SU-DHL-6 (cell line): ENCODE results near the gene ZNF473.

Experiments used
- H2AFZ ChIP-seq: fragments of 200-600 bp; sonication (generic); 2 replicates; pipeline ENCODE4 v1.6.1; 2014; ENCODE audit warnings: low read depth, mild to moderate bottlenecking, moderate library complexity, mixed read lengths, antibody characterized with exemption, low read length; ENCODE audit not compliant: severe bottlenecking
- H3F3A ChIP-seq: fragments of 200-600 bp; shearing (Covaris generic); 2 replicates; pipeline ENCODE4 v1.6.0; 2016; ENCODE audit warnings: antibody characterized with exemption, mild to moderate bottlenecking; ENCODE audit not compliant: insufficient read depth
- H3K27ac ChIP-seq: fragments of 200-600 bp; sonication (generic); 2 replicates; pipeline ENCODE4 v1.5.1; 2016; ENCODE audit warnings: low read depth, mild to moderate bottlenecking, low read length, moderate library complexity, mixed read lengths
- H3K27me3 ChIP-seq: fragments of 200-600 bp; sonication (generic), shearing (Covaris generic); 2 replicates; pipeline ENCODE4 v1.6.0; 2014; ENCODE audit warnings: mild to moderate bottlenecking, low read length
- H3K36me3 ChIP-seq: fragments of 200-600 bp; sonication (generic); 2 replicates; pipeline ENCODE4 v1.6.1; 2014; ENCODE audit warnings: mild to moderate bottlenecking, low read length, mixed read lengths
- H3K4me2 ChIP-seq: fragments of 300-600, 200-600 bp; shearing (Covaris generic), sonication (generic); 2 replicates; pipeline ENCODE4 v1.6.0; 2014; ENCODE audit warnings: low read length, low read depth, mild to moderate bottlenecking; ENCODE audit not compliant: poor library complexity, severe bottlenecking
- H3K4me3 ChIP-seq: fragments of 200-600 bp; sonication (generic); 2 replicates; pipeline ENCODE4 v1.5.1; 2014; ENCODE audit warnings: antibody characterized with exemption, low read length, mild to moderate bottlenecking, mixed read lengths; ENCODE audit not compliant: insufficient read depth, poor library complexity, severe bottlenecking
- H3K79me2 ChIP-seq: fragments of 200-600 bp; sonication (generic); 2 replicates; pipeline ENCODE4 v1.6.1; 2014; ENCODE audit warnings: mild to moderate bottlenecking, low read length, moderate library complexity; ENCODE audit not compliant: insufficient read depth
- H3K9ac ChIP-seq: fragments of 200-600 bp; sonication (generic); 2 replicates; pipeline ENCODE4 v1.7.0; 2014; ENCODE audit warnings: mild to moderate bottlenecking, low read length
- H3K9me2 ChIP-seq: fragments of 200-600 bp; sonication (generic); replicated peaks from 2 replicates; pipeline ENCODE4 v1.6.1; 2014; ENCODE audit warnings: low read length; ENCODE audit not compliant: insufficient read depth
- H3K9me3 ChIP-seq: fragments of 200-600 bp; sonication (generic); 2 replicates; pipeline ENCODE4 v1.6.1; 2014; ENCODE audit warnings: low read length, mixed read lengths; ENCODE audit not compliant: insufficient read depth
- H4K20me1 ChIP-seq: fragments of 200-600 bp; sonication (generic); 2 replicates; pipeline ENCODE4 v1.6.1; 2014; ENCODE audit warnings: low read depth, mild to moderate bottlenecking, antibody characterized with exemption, low read length, moderate library complexity, mixed read lengths
- CTCF ChIP-seq: fragments of 200-600 bp; sonication (generic); IDR thresholded peaks from one replicate; pipeline ENCODE4 v1.5.1; 2017; ENCODE audit warnings: antibody characterized with exemption, mild to moderate bottlenecking, low read length, moderate library complexity; ENCODE audit not compliant: insufficient read depth, poor library complexity, severe bottlenecking
- EZH2phosphoT487 ChIP-seq: fragments of 200-600 bp; sonication (generic), shearing (Covaris generic); conservative IDR thresholded peaks from 2 replicates; pipeline ENCODE4 v1.6.1; 2018; ENCODE audit warnings: mild to moderate bottlenecking, antibody characterized with exemption, low read length, moderate library complexity, mixed read lengths

ZNF473 gene

GRCh38 chr19:50058425-50058824 is 32.6 kb downstream of the ZNF473 start:
- H3K27me3 ChIP-seq = no peaks in the 10 kb centered on the region
- no peak overlapping the region for H3K9ac ChIP-seq
- H2AFZ ChIP-seq = no peak overlapping the region
- H3K79me2 ChIP-seq = no peaks in the 10 kb centered on the region
- H3K4me3 ChIP-seq = no peak overlapping the region
- TF ChIP-seq EZH2phosphoT487 = no peak
- TF ChIP-seq CTCF = no peak
- H3K4me2 ChIP-seq = no peak overlapping the region
- H3K9me3 ChIP-seq = peaks cover 21% of the 10 kb centered on the region; the same call in 1 of the 2 replicates
- no peak overlapping the region for H3K27ac ChIP-seq
- H3F3A ChIP-seq = no peaks in the 10 kb centered on the region
- no peaks in the 10 kb centered on the region for H3K9me2 ChIP-seq
- no peaks in the 10 kb centered on the region for H4K20me1 ChIP-seq
- H3K36me3 ChIP-seq = no peaks in the 10 kb centered on the region

- no peaks in the 10 kb centered on the region for H3K36me3 ChIP-seq
- H3K27me3 ChIP-seq = no peaks in the 10 kb centered on the region
- H3K27ac ChIP-seq = no peak overlapping the region
- H3K4me2 ChIP-seq = no peak overlapping the region
- H4K20me1 ChIP-seq = no peaks in the 10 kb centered on the region
- H3K9me2 ChIP-seq = no peaks in the 10 kb centered on the region
- H3K4me3 ChIP-seq = no peak overlapping the region
- H2AFZ ChIP-seq = no peak overlapping the region
- H3K79me2 ChIP-seq = no peaks in the 10 kb centered on the region
- no peaks in the 10 kb centered on the region for H3F3A ChIP-seq
- peaks cover 21% of the 10 kb centered on the region; the same call in 1 of the 2 replicates for H3K9me3 ChIP-seq
- TF ChIP-seq EZH2phosphoT487 (no peak), CTCF (no peak)
- no peak overlapping the region for H3K9ac ChIP-seq
Measured at GRCh38 chr19:50059045-50059444, 33.2 kb downstream of the ZNF473 start.

GRCh38 chr19:50060107-50060506 is 34.3 kb downstream of the ZNF473 start:
- Histone ChIP-seq H3K79me2 (no peaks in the 10 kb centered on the region), H4K20me1 (no peaks in the 10 kb centered on the region), H3K4me3 (no peak overlapping the region), H3K4me2 (no peak overlapping the region), H3K27ac (no peak overlapping the region), H3K36me3 (no peaks in the 10 kb centered on the region), H3K27me3 (no peaks in the 10 kb centered on the region), H3K9me3 (peaks cover 21% of the 10 kb centered on the region; the same call in 1 of the 2 replicates), H2AFZ (no peak overlapping the region), H3K9ac (no peak overlapping the region), H3K9me2 (no peaks in the 10 kb centered on the region), H3F3A (no peaks in the 10 kb centered on the region)
- TF ChIP-seq EZH2phosphoT487 = no peak
- TF ChIP-seq CTCF = no peak
